IPS DF 19.7 (cell line): ENCODE data around the gene CDC34.

Experiments used
- DNase-seq: peaks from one replicate; pipeline ENCODE4 v3.0.0-alpha.2; 2013; ENCODE audit warnings: low read depth, low spot score

Gene CDC34

DNA sequence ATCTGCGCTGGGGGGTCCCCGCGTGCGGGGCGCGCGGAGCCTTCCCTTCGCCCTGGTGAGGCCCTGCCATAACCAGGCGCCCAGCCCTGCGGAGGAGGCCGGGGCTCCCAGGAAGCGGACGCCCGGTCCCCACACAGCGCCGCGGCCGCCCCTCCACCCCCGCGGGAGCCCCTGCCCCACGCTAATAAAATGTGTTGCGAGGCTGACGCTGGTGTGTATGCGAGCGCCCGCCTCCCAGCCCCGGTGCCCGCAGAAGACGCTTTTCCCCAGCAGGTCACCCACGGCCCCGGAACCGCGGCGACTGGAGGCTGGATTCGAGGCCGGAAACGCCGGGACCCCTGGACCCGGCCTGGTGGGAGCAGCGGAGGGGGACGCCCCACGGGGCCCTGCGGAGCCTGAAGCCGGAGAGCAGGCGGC lies 12.1 kb upstream of the CDC34 start:
- DNase-seq: no peak

DNA sequence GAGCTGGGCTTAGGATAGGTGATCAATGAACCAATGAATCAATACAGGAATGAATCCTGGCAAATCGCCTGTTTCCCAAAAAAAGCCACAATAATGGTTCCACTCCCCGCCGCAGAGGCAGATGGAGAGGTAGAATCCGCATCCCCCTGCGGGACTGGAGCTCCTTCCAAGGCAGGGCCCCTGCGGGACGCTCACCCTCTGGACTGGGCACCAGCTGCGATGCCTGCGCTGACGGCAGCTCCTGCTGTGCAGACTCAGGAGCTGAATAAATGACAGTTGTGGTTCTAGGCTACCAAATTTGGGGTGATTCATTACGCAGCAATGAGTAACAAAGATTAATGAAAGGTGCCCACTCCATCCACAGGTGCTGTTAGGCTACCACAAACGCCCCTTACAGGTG lies 8.8 kb upstream of the CDC34 start:
- no peak for DNase-seq

DNA sequence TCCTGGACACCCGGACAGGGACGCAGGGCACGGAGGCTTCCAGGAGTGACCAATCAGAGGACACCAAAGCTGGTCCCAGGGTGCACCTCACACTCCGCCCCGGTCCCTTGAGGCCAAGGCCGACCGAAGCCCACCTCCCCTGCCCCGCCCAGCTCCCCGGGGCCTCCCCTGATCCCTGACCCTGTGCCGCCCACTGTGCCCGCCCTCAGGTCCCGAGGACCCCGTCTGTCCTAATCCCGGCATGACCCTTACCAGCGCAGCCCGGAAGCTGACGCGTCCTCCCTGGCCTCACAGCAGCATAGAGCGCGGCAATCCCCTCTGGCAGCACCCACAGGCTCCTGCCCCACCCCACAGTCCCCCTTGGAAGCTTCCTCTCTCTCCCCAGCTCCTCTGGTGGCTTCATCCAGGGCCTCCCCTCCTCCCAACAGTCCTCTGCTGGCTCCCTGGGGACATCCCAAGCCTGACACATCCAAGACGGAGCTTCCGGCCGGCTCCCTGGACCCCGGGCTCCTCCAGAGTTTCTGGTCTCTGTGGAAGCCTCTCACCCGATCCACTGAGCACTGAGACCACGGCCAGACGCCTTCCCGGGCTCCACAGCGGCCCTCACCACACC lies 7.4 kb upstream of the CDC34 start:
- DNase-seq: no peak

DNA sequence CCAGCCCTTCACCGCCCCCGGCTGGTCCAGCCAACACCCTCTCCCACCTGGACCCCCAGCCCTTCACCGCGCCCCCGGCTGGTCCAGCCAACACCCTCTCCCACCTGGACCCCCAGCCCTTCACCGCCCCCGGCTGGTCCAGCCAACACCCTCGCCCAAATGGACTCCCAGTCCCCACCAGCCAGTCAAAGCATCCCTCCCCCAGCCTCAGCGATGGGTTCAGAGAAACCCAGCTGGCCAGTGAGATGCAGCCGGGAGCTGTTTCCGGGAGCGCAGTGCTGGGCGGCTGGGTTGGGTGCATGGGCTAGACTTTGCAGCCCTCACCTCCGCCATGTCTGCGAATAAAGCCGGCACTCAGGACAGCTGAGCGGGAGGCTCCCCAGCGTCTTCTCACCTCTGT lies 6.5 kb upstream of the CDC34 start:
- DNase-seq: no peak

DNA sequence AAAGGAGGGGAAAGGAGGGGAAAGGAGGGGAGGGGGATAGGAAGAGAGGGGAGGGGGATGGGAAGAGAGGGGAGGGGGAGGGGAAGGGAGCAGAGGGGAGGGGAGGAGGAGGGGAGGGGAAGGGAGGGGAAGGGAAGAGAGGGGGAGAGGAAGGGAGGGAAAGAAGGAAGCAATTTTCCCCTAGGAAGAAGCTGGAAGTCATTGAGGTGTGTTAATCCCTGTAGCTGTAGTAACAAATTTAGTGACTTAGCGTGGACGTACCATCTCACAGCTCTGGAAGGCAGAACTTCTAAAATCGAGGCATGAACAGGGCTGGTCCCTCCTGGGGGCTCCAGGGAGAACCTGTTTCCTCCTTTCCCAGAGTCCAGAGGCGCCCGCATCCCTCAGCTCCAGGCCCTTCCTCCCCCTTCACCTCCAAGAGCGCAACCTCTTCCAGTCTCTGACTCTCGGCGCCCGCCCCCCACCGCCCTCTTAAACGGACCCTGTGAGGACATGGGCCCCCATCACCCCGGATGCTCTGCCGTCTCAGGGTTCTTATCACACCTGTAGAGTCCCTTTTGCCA lies 5.6 kb upstream of the CDC34 start:
- DNase-seq: no peak

DNA sequence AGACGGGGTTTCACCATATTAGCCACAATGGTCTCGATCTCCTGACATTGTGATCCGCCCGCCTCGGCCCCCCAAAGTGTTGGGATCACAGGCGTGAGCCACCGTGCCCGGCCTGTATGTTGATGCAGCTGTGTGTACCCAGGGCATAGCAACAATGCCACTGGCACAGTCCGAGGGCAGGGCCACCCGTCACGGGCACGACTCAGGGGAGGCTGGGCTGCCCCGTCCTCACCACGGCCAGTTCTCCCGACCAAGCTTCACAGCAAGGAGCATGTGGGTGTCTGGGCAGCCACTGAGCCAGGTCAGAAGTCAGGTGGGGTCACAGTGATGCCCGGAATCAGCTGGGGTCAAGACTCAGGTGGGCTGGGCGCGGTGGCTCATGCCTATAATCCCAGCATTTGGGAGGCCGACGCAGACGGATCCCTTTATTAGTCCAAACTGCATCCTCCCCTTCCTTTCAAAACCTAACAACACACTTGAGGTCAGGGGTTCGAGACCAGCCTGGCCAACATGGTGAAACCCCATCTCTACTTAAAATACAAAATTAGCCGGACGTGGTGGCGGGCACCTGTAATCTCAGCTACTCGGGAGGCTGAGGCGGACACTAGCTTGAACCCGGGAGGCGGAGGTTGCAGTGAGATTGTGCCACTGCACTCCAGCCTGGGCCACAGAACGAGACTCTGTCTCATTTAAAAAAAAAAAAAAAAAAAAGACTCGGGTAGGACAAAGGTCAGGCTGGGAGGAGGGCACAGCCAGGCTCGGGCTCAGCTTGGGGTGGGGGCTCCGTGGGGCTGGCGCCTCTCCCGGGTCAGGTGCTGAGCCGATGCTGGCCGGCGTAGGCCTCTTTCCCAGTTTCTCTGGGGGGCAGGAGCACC lies 1.2 kb upstream of the CDC34 start:
- no peak for DNase-seq

DNA sequence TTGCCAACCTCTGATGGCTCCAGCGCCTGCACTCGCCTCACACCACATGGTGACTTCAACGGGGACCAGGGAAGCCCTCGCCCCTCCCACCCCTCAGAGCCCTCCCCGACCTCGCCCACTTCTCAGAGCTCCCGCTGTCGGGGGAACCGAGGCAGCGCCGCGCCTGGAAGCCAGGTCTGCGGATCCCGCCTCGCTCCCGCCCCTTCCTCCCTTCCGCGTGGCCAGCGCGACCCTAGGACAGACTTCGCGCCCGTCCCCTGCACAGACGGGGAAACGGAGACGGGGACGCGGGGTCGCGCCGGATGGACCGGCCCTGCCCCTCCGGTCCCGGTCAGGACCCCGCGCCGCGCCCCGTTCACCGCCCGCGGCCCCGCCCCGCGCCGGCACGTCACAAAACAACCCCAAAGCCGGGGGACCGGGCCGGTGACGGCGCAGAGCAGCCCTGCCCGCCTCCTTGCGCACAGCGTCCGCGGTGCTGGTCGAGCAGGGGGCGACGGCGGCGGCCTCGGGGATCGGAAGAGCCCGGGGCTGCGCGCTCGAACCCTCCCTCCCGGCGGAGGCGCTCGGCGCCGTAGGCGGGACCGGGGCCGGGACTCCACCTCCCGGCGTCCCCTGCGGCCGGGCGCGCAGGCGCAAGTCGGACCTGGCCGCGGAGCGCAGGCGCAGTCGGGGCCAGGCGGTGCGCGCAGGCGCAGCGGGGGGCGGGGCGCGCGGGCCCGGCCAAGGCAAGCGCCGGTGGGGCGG lies 379 bp upstream of the CDC34 start:
- DNase-seq: no peak

DNA sequence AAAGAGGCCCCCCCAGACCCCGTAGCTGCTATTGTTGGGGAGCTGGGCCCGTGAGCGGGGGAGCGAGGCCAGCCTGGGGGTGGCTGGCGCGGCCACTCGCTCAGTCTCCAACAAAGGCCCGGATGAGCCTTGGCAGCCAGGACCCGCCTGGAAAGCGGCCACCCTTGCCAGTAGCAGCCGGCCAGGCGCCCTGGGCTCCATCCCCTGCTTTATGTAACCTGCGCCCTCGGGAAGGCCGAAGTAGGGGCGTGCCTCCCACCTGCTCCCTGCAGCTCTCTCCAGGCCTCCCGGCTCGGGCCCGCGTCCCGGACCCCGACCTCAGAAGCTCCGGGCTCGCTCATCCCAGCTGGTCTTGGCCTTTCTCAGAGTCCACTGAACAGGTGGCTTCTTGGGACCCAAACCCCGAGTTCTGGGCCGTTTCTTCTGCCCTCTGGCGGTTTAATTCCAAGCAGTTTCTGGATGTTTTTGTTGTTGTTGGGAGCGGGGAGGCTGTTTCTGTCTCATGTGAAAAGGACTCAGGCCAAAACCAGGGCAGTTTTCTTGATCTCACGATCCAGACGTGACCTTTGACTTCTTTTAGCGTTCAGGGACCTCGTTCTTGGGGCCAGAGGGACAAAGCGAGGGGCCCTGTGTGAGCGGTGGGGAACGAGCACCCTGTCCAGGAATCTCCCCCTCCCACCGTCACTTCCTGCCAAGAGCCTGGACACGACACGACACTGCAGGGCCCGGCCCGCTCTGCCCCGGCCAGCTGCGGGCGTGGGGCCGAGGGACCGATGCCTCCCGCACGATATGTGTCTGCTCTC lies 1.2 kb downstream of the CDC34 start:
- DNase-seq: no peak

DNA sequence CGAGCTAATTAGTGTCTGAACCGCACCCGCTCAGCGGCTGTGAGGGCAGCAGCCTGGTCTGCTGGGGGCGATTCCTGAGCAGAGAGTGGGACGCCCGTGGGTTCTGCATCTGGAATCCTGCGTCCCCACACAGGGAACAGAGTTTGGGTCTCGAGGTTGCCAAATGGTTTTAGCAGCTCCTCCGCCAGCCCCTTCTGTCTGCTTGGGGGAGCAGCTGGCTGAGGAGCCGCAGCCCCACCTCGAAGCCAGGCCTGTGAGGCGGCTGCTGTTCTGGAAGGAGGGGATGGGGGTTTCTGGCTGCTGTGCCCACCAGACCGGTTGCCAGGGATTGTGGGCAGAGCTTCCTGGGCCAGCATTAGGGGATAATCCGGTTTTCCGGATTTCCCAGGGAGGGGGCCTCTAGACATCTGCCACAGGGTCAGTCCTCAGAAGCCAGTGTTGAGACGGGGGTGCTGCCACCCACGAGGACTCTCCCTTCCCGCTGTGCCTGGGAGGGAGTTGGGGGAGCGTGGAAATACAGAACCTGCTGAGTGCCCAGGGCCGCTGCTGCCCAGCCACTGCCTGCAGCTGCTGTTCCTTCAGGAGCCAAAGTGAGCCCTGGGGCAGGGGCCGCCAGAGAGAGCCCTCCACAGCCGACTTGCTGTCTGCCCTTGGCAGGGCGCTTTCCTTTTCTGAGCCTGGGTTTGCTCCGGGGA lies 2.0 kb downstream of the CDC34 start:
- no peak for DNase-seq

DNA sequence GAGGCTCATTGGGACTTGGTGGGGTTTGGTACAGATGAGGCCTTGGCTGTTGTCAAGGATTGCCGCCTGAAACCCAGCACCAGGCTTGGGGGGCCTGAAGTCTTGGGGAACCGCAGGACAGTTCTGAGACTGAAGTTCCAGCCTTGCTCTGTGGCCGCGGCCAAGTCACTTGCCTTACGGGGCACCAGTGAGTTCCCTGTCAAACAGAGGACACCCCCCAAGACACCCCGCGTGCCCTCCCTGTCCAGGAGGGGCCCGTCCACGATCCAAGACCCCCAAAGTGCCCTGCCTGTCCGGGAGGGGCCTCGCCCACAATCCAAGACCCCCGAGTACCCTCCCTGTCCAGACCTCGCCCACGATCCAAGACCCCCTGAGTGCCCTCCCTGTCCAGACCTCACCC lies 2.5 kb downstream of the CDC34 start:
- no peak for DNase-seq

DNA sequence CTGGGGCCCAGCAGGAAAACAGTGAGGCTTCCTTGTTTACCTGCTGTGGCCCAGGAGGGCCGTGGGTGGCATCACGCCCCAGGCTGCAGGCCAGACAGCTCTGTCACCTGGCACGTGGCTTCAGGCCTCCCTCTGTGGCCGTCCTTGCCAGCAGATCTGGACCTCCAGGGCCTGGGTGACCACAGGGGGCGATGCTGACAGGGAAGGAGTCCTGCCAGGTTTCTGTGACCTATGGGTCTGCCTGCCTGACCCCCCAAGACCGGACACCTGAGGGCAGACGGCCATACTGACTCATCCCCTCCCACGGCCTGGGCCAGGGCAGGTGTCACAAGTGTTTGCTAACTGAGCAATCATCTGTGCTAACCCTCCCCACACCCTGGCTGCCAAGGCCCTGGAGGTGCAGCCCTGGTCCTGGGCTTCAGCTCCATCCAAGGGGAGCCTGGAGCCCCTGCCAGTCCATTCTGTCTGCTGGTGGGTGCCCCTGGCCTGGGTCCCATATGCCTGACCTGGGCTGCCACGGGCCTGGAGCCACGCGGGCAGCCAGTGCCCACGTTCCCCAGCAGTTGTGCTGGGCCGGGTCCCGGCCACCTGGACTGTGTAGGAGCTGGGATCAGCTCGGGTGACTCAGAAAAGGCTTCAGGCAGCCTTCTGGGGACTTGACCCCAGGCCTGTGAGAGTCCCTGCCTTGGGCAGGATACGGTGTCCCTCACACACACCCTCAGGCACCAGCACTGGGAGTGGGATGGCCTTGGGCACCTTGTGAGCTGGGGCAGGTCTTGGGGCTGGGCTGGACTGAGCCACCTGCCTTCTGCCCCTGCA lies 3.7 kb downstream of the CDC34 start:
- no peak for DNase-seq

DNA sequence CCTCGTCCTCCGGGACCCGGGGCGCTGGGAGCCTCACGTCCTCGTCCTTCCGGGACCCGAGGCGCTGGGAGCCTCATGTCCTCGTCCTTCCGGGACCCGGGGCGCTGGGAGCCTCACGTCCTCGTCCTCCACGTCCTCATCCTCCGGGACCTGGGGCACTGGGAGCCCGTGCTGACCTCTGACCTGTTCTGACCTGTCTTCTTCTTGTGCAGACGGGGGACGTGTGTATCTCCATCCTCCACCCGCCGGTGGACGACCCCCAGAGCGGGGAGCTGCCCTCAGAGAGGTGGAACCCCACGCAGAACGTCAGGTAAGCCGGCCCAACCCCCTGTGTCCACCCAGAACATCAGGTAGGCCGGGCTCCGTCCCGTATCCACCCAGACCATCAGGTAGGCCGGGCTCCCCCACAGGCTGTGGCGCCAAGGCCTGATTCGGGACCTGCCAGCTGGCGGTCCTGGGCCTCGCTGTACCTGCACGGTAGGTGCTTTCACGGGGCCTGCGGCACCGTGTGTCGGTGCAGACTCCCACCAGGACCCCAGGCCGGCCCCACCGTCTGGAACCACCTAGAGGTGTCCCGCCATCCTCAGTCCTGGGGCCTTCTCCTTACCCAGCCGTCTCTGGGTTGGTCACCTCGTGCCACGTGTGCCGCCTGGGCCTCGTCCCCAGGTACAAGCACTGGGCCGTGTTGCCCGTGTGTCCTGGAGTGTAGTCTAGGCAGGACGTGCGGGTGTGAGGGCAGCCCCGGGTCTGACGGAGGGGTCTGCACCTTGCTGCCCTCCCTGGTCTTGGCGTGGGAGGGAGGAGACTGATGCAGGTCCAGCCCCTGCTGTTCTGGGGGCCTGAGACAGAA lies 4.7 kb downstream of the CDC34 start:
- no peak for DNase-seq

DNA sequence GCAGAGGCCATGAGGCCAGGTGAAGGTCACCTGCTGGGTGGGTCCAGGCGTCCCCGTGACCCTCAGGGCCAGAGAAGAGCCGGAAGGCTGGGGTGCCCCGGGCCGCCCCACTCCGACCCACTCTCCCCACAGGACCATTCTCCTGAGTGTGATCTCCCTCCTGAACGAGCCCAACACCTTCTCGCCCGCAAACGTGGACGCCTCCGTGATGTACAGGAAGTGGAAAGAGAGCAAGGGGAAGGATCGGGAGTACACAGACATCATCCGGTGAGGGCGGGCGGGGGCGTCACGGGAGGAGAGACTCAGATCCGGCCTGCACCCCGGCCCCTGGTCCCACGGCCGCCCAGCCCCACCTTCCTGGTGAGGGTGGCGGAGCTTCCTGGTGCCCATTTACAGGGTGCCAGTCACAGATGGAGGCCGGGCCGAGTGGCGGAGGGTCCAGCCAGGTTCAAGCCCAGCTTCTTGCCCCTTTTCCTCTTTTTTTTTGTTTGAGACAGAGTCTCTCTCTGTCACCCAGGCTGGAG lies 5.4 kb downstream of the CDC34 start:
- DNase-seq: no peak

DNA sequence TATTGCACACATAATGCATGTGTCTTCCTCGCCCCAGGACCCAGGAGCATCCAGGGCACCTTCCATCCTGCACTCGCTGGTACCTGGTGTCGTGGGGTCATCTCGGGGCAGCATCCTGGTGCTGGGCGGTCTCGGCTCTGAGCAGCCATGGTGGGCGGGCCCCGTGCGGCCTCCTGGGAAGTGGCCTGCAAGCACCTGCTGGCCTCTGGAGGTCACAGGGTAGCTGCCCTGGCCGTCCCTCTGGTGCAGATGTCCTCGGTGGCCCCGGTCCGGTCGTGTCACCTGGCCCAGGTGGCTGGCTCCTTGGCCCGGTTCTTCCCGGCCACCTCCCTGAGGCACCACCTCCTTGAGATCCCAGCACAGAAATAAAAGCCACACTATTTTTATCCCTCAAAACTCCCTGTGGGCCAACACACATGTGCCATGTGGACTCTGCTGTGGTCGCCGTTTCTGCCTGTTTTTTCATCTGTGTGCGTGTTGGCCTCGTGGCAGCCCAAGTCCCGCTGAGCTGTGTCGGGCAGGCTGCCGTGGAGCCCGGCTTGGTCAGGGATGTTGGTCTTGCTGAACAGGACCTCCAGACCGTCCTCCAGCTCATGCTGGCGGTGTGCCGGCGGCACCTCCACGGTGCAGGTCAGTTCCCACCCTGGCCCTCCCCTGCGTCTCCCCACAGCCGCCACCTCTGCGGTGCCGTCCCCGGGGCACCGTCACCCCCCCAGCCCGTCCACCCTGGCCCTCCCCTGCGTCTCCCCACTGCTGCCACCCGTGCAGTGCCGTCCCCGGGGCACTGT lies 7.3 kb downstream of the CDC34 start:
- DNase-seq: no peak

DNA sequence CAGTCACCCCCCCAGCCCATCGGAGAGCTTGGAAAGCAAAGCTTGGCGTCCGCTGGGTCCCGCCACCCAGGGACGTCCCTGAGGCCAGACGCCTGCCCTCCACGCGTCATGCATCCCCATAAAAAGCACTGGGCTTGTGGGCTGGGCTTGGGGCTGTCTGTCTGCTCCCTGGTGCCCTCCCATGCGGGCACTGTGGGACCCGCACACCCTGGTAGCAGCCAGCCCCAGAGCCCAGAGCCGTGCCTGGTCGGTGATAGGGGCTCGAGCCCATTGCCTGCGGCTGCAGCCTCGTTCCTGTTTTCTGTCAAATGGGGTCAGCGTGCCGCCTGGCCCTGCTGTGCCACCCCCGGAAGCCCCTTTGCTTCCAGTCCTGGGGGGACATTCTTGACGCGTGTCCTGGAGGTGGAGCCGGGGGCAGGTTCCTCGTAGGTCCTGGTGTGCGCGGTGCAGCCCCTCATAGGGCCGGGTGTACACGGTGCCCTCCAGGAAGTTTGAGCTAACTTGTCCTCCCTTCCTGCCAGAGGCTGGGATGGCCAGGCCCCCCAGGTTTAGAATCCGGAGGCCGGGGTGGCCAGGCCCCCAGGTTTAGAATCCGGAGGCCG lies 8.0 kb downstream of the CDC34 start:
- no peak for DNase-seq

DNA sequence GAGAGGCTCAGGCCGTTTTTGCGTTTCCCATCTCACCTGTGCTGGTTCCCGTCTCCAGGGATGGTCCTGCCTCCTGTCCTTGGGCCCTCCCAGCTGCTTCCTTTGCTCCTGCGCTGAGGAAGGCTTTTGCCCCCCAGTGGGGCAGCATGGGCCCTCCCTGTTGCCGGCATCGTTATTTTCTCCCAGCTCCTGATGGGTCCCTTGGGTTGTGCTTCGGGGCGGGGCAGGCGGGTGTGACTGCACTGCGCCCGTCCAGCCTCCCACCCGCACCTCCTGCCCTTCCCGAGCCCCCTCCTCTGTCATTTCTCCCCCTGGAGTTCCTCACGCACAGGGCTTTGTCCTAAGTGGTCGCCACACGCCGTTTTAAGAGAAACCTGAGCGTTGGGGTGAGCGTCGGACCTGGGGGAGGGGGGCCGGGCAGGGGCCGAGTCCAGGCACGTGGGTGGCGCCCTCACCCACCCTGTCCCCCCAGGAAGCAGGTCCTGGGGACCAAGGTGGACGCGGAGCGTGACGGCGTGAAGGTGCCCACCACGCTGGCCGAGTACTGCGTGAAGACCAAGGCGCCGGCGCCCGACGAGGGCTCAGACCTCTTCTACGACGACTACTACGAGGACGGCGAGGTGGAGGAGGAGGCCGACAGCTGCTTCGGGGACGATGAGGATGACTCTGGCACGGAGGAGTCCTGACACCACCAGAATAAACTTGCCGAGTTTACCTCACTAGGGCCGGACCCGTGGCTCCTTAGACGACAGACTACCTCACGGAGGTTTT lies 9.5 kb downstream of the CDC34 start:
- no peak for DNase-seq

DNA sequence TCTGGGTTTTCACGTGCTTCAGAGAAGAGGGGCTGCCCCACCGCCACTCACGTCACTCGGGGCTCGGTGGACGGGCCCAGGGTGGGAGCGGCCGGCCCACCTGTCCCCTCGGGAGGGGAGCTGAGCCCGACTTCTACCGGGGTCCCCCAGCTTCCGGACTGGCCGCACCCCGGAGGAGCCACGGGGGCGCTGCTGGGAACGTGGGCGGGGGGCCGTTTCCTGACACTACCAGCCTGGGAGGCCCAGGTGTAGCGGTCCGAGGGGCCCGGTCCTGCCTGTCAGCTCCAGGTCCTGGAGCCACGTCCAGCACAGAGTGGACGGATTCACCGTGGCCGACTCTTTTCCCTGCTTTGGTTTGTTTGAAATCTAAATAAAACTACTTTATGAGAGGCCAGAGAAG lies 10.1 kb downstream of the CDC34 start:
- no peak for DNase-seq
